ENCODE results near the gene SLC4A2.

SLC4A2 gene

DNA sequence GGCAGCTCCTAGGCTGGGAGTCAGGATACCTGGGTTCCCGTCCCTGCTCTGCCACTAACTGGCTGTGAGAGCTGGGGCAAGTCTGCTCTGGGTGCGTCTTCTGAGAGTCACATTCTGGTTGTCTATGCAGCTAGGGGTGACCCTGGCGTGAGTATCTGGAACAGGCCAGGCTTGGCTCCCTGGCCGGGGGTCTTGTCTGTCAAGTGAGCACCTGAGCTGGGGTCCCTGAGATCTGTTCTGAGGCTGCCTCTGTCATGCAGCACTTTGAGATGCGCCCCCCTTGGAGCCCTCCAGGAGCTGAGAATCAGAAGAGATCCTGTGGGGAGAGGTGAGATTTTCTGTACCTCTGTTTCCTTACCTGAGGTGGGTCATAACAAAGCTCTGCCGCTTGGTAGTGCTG lies 34.4 kb downstream of the SLC4A2 start:
- DNase-seq (ENCODE audit: low read depth), result no peak

GRCh38 chr7:151094675-151095074 lies 35.3 kb downstream of the SLC4A2 start:
- DNase-seq (ENCODE audit: low read depth), result no peak

DNA sequence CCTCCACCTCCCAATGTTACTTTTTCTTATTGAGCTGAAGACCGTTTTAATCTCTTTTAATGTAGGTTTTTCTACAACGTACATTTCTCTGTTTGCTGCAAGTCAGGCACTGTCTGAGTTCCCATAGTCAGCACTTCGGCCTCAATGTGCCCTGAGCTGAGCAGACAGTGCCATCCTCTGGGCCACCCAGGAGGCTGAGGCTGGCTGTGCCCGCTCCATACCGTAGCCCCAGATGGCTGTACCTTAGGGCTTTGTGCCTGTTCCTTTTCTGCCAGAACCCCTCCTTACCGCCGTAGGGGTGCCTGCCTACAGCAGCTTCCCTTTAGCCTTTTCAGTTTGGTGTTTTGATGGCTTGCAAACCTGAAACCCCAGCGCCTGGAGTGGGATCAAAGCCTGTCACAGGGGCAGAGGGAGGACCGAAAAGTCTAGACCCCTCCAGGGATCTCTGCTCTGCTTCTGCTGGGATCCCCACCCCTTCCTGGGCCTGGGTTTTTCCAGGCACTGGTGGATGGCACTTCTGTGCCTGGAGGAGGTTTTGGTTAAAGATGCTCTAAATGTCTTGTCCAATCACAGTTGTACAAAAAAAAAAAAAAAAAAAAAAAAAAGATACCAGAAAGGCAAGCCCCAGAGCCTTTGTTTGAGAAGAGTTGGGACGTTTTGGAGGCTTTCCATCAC lies 35.9 kb downstream of the SLC4A2 start:
- no peak for DNase-seq (ENCODE audit: low read depth)

DNA sequence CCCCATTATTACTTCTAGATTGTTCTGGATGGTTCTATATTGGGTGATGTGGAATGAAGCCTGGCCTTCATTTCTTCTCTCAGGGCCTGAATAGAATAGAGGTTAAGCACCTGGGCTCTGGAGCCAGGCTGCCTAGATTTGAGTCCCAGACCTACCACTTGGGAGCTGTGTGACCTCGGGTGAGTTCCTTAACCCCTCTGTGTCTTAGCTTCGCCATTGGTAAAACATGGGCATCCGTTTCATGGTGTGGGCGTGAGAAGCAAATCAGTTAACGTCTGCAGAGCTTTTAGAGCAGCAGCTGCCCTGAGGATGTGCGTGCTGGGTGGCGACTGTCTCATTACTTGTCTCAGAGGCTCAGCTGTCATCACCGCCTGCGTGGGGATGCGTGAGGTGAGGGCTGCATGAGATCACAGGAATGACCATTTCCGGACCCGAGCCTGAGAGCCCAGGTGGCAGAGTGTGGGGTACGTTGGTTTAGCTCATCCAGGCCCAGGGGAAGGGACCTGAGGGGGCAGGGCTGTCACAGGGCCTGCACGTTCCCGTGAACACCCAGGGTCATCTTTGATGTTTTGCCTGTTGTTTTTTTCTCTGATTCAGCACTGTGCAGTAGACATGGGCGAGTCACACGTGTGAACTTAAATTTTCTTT lies 36.6 kb downstream of the SLC4A2 start:
- DNase-seq (ENCODE audit: low read depth), result no peak

GRCh38 chr7:151099486-151100211 lies 40.3 kb downstream of the SLC4A2 start:
- DNase-seq (ENCODE audit: low read depth), result no peak

GRCh38 chr7:151100921-151101320 lies 41.5 kb downstream of the SLC4A2 start:
- no peak for DNase-seq (ENCODE audit: low read depth)

- DNase-seq (ENCODE audit: low read depth), result no peak
These were observed 42.4 kb downstream of the SLC4A2 start for GRCh38 chr7:151101621-151102396.

DNA sequence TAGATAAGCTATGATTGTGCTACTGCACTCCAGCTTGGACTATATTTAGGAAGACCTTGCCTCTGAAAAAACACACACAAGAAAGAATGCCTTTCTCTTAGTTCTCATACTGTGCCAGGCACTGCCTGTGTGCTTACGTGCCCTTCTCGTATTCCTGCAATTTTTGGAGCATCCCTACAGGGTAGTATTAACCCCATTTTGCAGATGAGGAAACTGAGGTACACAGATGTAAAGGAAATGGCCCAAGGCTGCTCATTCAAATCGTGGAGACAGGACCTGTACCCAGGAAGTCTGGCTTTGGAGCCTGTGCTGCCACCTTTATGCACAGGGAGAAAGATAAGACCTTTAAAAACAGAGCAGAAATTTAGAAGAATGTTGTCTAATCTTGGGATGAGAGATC lies 43.6 kb downstream of the SLC4A2 start:
- no peak for DNase-seq (ENCODE audit: low read depth)

DNA sequence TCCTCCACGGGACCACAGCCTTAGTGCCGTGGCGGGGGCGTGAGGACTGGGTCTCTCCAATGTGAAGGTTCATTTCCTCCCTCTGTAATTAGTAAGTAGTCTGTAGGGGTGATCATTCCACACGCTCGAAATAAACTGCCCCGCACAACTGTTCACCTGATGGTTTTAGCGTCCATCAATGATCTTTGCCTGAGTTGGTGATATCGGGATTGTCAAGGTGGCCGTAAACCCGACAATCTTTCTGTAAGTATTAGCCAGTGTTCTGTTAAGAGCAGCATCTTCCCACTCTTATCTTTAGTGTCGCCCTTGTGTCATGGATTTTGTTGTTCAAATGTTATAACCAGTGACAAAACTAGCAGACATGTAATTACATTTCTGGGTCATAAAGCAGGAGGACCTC lies 44.6 kb downstream of the SLC4A2 start:
- DNase-seq (ENCODE audit: low read depth), result no peak

DNA sequence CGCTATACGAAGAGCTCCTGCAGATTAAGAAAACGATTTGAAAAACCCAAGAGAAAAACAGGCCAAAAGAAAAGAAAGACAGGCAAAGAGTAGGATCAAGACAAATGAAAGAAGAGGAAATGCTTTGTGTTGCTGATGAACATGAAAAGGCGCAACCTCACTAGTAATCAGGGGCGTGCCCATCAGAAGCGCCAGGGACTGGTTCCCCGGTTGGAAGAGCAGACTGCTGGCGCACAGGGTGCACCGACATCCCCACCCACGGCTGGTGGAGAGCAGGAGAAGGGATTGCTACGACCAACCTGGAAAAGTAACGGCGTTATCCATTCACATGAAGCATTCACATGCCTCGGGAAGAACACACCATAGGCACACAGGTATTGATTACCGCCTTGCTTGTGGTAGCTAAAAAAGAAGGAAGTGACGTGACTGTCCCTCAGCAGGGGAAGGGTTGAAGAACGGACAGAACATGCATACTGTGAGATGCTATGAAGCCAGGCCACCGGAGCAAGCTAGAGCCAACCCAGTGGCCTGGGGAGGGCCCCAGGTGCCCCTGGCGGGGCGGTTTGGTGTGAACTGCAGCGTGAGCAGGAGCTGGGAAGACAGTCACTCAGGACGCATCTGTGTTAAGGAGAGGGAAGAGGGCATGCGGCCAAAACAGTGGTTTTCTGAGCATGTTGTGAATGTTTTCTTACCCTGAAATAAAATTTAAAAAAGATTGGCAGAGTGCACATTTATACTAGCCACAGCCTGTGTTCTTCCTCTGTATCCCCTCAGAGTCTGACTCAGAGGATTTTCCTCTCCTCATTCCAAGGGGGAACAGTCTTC lies 45.2 kb downstream of the SLC4A2 start:
- no peak for DNase-seq (ENCODE audit: low read depth)

- DNase-seq (ENCODE audit: low read depth), result no peak
These were observed 48.5 kb downstream of the SLC4A2 start for GRCh38 chr7:151107882-151108281.

DNA sequence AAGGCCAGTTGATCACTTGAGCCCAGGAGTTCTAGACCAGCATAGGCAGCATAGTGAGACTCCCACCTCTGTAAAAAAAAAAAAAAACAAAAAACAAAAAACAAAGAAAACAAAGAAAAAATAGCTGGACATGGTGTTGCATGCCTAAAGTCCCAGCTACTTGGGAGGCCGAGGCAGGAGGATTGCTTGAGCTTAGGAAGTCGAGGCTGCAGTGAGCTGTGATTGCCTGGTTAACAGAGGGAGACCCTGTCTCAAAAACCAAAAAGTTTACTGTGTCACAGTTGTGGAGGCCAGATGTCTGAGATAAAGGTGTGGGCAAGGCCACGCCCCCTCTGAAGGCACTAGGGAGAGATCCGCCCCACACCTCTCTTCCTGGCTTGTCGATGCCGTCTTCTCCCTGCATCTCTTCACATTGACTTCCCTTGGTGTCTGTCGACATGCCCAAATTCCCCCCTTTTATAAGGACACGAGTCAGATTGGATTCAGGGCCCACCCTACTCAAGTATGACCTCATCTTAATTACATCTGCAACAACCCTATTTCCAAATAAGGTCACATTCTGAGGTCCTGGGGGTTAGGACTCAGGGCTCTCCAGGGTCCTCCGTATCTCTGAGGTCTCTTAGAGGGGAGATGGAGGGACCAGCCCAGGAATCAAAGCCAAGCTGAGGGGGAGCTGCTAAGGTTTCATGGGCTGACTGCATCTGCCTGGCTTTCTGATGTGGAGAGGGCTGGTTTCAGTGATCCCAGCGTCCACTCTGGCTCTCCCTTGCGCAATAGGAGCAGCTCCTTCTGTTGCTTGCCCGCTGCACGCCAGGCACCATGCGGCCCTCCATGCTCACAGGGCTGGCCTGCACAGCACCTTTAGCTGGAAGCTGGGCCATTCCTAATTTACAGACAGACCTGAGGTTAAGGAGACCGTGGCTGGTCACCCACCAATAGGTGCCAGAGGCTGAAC lies 50.0 kb downstream of the SLC4A2 start:
- DNase-seq (ENCODE audit: low read depth), result no peak

DNA sequence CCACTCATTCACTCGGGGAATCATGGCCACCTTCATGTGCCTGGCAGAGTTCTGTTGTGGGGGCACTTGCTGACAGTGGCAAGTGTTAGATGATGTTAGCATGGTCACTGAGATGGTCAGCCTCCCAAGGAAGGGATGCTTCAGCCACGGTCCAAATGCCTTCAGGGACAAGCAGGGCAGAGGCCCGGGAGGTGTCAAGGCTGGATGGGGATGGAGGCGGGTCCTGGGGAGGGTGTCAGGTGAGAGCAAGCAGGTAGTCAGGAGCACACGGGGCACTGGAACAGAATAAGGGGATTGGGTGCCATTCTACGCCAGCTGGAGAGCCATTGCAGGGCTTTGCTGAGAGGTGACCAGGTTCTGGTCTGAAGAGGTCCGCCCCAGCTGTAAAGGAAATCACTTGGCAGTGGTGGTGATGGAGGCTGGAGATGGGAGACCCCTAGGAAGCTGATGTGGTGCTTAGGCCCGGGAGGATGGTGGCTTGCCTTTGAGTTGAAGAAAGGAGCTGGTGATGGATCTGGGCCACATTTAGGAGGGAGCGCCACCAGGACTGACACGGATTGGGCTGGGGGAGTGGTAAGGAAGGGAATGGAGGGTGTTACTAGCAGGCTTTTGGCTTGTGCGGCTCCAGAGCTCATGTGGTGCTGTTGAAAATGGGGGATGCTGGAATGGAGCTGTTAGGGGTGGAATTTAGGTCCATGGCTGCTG lies 51.0 kb downstream of the SLC4A2 start:
- no peak for DNase-seq (ENCODE audit: low read depth)

DNA sequence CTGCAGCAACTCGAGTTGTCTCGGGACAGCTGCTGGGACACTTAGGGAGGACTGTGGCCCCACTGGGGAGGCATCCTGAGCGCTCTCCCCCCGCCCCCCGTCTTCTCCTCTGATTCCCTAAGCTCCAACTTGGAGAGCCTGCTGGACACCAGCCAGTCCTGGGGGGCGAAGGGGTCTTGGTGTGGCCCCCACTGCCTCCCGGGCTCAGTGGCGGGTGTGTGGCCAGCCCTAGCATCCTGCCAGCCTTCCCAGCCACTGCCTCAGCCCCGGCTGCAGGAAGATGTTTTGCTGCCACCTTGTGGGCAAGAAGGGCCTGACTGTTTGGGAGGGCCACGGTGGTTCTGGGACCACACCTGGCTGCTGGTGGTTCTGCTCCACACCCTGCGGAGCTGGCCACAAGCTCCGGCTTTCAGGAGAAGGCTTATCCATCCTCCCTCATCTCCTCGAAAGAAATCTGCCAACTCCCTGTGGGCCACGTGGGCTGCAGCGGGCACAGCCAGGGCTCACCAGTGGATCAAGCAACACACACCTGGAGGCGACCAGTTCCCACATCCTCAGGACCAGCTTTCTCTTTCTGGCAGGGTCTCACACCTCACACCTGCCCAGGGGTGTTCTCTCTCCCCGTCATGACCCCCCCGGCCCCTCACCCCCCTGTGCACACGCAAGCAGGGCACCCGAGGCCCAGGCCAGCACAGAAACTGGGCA lies 51.7 kb downstream of the SLC4A2 start:
- DNase-seq (ENCODE audit: low read depth), result peak; percentile 51

DNA sequence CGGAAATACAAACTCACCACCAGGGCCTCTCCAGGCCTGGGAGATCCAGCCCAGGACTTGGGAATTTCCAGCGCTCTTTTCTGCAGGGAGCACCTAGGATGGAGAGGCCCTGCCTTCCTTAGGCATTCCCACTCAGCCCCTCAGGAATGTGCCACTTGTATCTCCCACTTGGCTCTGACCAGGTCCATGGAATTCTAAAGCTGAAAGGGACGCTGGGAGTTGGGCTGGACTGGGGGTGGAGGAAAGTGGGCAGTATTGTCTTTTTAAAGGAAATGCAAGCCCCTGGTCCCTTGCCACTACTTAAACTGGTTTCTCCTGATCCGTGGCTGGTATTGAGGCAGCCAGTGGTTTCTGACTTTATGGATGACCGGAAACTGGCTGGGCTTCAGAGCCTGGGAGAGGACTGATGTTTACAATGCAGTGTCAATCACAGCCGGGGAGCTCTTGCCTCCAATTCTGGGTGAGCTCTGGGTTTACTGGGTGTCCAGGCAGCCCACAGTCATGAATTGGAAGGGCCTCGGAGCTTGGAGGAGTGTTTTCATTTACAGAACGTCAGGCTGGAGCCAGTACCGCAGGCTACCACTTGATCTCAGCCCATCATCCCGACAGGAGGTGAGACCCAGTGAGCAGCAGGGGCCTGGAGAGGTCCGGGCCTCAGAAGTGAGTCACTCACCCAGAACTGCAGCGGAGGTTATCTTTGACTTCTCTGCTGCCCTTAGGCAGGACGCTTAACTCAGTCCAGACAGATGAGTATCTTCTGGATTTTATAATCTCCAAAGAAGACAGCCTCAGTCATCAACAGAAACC lies 54.2 kb downstream of the SLC4A2 start:
- DNase-seq (ENCODE audit: low read depth), result no peak

GRCh38 chr7:151114151-151115090 lies 55.0 kb downstream of the SLC4A2 start:
- no peak for DNase-seq (ENCODE audit: low read depth)

All from stimulated activated CD8-positive, alpha-beta memory T cell treated with anti-CD3 and anti-CD28 coated beads, Interleukin-7, amount 100 ng/mL, for 24 hours (primary cell).